GM12892 (cell line): ENCODE results near the gene SMIM43. TPM values are rescaled to one million over a fixed set of nuclear protein-coding genes. Genes with fewer than 3 reads are reported as not detected.

Experiments used
- DNase-seq: peaks from one replicate; pipeline ENCODE4 v3.0.0; 2011; ENCODE audit not compliant: insufficient read length
- FAIRE-seq: peaks from 2 replicates; lab custom pipeline; 2011; peaks lifted over from hg19 to GRCh38; lab: Jason Lieb, UNC
- POLR2A ChIP-seq: IDR thresholded peaks from 2 replicates; pipeline ENCODE4 v1.6.1; 2011; ENCODE audit warnings: low read depth, low read length, control low read depth
- POLR2AphosphoS5 ChIP-seq: IDR thresholded peaks from 2 replicates; pipeline ENCODE4 v1.6.1; 2011; ENCODE audit warnings: low read depth, low read length, control low read depth
- TAF1 ChIP-seq: IDR thresholded peaks from 2 replicates; pipeline ENCODE4 v1.6.1; 2011; ENCODE audit warnings: low read depth, mild to moderate bottlenecking, control low read depth, low read length, borderline replicate concordance
- polyA plus RNA-seq: library from polyadenylated mRNA; unstranded; fragments of >200 nt; gene quantifications from one replicate; pipeline ENCODE4 v1.2.1, GENCODE V29; 2012; ENCODE audit warnings: missing spikeins, inconsistent platforms; ENCODE audit not compliant: missing spikeins

Gene SMIM43
- not detected for polyA plus RNA-seq

DNA sequence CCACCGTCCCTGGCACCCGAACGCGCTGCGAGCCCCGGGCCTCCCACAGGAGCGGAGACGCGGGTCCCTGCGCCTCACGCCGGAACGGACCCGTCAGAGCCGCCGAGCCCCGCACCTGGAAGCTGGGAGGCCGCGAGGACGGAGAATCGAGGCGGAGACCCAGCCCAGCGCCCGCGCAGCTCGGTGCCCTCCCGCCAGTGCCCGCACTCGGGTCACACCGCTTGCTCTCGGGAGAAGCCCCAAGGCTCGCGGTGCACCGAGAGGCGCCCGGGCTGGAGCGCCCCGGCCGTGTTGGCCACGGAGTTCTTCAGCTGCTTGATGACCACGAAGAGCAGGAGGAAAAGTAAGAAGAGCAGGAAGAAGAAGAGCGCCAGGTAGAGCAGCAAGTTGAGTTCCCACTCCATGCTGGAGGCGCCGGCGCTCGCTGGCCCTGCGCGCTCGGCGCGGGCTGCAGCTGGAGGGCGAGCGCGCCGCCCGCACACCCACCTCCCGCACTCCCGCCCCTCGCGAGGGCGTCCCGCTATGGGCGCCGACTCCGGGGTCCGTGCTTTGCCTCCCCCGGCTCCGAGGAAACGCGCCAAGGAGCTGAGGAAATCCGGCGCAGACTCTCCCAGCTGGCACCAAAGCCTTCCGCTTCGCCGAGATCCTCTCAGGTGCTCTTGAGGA, at the start of gene SMIM43:
Gene SMIM43, minus strand, starts transcription at position 463 of the 666 bp plus-strand sequence. Its CDS starts 59 bp downstream, at position 404.
- FAIRE-seq = no peak

DNA sequence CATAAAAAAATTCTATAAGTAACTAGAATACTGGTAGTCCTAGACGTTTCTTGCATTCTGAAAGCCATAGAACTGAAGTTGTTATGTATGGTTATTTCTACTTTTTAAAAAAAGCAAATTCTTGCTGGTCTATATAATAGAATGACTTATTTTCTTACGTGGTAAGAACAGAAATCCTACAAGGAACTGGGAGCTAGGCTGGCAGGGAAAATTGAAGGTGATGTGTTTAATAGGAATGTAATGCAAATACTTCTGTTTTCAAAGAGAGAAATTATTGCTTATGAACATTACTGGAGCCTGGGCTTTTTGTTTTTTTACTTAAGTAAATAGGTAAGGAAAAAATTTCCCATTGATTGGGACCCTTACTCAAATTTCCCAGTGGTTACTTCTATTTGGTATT, 49.8 kb upstream of the SMIM43 start:
- FAIRE-seq (no peak), DNase-seq (no peak)
- TF ChIP-seq POLR2A = no peak
- no peak for TF ChIP-seq POLR2AphosphoS5
- TF ChIP-seq TAF1 = no peak

More for the DNA sequence above, at the start of gene SMIM43:
- DNase-seq = no peak
- TF ChIP-seq POLR2A = no peak
- no peak for TF ChIP-seq TAF1
- TF ChIP-seq POLR2AphosphoS5 = no peak

DNA sequence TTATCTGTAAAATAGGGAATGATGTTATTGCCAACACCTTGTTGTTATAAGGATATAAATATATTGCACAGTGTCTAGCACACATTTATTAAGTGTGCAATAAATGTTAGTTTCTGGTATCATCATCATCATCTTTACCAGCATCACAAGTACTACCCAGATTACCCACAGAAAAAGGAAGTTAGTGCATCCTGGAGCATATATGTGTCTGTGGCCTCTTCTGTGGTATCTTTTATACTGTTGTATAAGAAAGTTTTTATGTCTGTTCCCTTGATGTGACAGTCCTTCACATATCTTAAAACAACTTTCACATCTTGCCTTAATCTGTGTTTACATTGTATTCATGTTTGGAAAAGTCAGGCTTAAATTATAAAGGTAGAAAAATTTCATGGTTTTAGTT, 46.2 kb upstream of the SMIM43 start:
- no peak for TF ChIP-seq TAF1
- no peak for TF ChIP-seq POLR2AphosphoS5
- no peak for TF ChIP-seq POLR2A
- DNase-seq (no peak), FAIRE-seq (peak; percentile 33)

DNA sequence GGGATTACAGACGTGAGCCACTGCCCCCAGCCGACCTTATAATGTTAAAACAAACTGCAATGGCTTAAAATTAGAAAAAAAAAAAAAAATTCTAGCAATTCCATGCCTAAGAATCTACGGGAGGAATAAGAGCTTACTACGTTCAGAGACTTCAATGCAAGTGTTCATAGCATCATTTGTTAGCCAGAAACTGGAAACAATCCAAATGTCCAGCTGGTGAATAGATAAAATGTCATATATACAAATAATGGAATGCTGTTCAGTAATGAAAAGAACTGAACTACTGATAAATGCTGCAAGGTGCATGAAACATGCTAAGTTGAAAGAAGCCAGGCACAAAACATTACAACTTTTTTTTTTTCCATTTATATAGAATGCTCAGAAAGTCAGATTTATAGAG, 41.4 kb upstream of the SMIM43 start:
- FAIRE-seq = no peak
- TF ChIP-seq POLR2AphosphoS5 = no peak
- TF ChIP-seq TAF1 = no peak
- TF ChIP-seq POLR2A = no peak
- no peak for DNase-seq

DNA sequence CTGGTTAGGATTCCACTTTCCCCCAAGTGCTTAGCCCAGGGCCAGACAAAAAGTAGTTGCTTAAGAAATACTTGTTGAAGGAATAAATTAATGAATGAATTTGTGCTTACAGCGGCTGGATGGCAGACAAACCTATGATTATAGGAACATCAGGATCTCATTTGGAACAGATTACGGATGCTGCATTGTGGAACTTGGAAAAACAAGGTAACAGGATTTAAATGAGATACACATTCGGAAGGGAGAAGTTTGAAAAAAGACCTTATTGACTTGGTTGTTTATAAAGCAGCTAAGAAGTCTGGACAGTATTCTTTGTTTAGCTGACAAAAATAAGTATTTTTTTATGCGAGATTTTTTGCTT, 36.7 kb upstream of the SMIM43 start:
- FAIRE-seq (no peak), DNase-seq (no peak)
- TF ChIP-seq TAF1 (no peak), POLR2A (no peak), POLR2AphosphoS5 (no peak)

DNA sequence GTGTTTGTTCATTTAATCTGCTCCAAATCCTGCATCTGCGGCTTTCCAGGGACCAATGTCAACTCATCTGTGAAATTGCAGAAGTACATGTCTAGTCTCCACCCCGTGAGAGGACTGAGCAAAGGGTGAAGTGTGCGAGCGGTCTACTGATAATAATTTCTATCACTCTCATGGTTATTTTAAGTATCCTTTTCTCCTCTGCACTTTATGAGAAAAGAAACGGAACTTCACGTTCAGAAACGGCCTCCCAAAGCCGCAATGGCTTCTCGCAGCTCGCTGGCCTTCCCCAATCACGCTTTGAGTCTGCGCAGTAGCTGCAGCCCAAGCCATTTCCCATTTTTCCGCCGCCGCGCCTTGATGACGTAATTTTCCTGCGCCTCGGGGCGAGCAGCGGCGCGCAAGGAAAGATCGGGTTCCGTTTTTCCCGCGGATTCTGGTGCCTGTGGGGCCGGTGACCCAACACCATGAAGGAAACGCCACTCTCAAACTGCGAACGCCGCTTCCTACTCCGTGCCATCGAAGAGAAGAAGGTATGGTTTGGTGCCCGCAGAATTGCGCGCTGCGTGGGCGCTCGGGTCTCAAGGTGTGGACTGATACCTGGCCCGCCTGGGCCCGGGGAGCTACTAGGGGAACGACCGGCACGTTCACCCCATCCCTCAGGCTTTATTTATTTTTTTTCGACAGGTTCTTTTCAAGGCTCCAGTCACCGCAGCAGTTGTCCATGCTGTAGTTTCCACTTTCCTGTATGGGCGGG, 36.2 kb upstream of the SMIM43 start, which contains the start of gene EXOSC9:
Gene EXOSC9, plus strand, starts transcription at position 363 of the 754 bp plus-strand sequence. Its CDS starts 102 bp downstream, at position 465.
- TF ChIP-seq POLR2A = peak; percentile 91
- TF ChIP-seq TAF1 = no peak
- TF ChIP-seq POLR2AphosphoS5 = peak; percentile 86
- DNase-seq (peak; percentile 52), FAIRE-seq (peak; percentile 98)

DNA sequence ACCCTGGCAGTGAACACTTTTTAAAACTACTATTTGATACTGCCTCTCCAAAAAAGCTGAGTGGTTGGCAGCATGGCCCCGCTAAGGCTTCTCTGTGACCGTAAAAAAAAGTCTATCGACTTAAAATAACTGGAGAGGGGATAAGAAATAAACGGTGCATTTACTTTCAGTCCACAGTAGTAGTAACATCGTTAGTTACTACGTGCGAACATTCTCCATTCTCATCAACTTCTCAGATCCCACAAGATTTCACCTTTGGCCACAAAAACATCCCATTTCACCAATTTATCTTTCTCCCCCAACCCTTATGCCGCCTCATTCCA, 35.6 kb upstream of the SMIM43 start:
- no peak for DNase-seq
- TF ChIP-seq TAF1 (no peak), POLR2A (no peak), POLR2AphosphoS5 (no peak)
- FAIRE-seq = peak; percentile 33

DNA sequence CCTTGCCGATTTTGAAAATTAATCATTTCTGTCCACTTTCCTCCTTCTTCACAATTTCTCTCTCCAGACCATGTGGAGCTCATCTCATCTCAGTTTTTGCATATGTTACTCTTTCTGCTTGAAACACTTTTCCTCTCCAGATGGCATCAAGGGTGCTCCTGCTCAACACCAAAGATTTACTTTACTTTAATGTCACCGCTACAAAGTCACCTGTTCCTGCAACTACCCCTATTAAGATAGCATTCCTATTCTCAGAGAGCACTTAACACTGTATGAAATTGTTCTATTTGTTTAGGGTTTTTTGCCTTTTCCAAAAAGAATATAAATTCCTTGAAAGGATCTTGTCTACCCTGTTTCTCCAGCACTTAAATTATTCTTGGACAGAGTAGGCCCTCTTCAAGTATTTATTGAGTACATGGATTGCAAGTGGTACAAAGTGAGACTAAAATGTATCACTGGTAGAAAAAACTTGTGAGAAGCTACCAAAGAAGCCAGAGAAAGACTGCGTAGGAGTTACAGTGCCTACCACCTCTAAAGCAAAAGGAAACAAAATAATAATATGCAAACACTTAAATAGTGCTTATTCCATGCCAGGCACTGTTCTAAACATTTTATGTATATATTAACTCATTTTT, 35.0 kb upstream of the SMIM43 start:
- FAIRE-seq (peak; percentile 74), DNase-seq (no peak)
- TF ChIP-seq TAF1 (no peak), POLR2A (no peak), POLR2AphosphoS5 (no peak)

DNA sequence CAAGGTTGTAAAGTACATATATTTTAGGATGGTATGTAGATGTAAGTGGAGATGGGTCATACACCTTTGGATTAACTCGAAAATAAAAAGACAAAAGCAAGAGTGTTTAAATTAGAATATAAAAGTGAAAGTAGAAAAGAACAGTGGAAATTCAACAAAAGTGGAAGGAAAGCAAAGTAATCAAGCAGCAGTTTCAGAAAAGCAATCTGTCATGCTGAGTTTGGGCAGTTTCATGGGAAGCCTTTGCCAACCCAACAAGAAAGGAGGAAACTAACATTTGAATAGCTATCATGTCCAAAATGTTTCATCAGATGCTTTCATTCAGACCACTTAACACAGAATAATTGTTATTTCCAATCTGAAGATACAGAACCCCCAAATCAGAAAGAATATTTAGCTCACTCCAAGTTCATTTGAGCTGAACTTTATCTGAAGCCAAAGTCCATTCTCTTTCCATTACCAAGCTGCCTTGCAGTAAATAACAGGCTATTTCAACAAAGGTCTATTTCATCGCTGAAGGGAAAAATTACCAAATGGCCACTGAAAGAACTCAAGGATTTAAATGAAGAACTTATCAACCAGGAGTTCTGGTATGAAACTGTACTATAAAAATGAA, 34.4 kb upstream of the SMIM43 start:
- FAIRE-seq = no peak
- TF ChIP-seq POLR2AphosphoS5 (no peak), POLR2A (no peak), TAF1 (no peak)
- DNase-seq = no peak

DNA sequence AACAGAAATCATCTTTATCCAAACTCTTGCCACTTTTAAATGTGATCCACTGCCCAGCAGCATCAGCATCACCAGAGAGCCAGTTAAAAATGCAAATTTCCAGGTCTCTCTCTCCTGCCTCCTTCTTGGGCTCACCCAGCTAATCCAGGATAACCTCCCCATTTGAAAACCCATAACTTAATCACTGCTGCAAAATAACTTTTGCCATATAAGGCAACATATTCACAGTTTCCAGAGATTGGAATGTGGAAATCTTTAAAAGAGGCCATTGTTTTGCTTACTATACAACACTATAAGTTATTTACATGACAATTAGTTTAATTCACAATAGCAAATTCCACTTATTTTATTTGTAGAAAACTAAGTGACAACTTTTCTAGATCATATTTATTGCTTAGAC, 31.3 kb upstream of the SMIM43 start:
- DNase-seq = no peak

DNA sequence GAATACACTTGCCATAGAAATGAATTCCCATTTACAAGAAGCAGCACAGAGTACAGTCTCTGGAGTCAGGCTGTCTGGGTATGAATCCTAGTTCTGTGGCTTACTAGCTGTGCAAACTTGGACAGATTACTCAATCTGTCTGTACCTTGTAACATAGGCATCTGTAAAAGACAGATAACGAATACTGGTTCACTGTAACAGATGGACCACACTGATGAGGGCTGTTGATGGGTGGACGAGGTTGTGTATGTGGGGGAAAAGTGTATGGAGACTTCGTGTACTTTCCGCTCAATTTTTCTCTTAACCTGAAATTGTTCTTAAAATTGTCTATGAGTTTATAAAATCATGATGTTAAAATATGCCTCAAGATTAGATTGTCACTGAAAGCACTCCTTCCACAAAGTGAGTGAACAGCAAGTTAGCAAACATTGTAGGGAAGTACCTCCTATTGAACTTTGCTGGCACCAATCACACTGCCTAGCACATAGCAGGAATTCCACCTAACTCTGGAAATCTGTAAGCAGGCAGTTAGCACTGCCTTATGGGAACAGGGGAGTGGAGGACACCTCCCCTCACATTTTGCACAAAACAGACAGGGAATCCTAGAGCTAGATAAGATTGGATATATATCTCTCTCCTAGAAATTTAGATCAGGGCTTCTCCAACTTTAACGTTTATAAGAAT, 29.7 kb upstream of the SMIM43 start:
- FAIRE-seq (no peak), DNase-seq (no peak)
- TF ChIP-seq POLR2A = no peak
- no peak for TF ChIP-seq TAF1
- TF ChIP-seq POLR2AphosphoS5 = no peak

More for the DNA sequence above, 31.3 kb upstream of the SMIM43 start:
- TF ChIP-seq TAF1 (no peak), POLR2A (no peak), POLR2AphosphoS5 (no peak)
- FAIRE-seq = no peak
